T-cell (primary cell): Measurements from ENCODE around the gene EEIG1. TPM values are rescaled to one million over a fixed set of nuclear protein-coding genes. Genes with fewer than 3 reads are reported as not detected.

Source experiments
- ATAC-seq, 4 experiments: fragments of 200-7000 bp in 3 of 4; fragments of 150-1000 bp in 1 of 4; cut with Tn5 transposase; replicated peaks in 1 of 4; 1 replicate in 3 of 4; 2 replicates in 1 of 4; pipeline ENCODE4 v1.10.0; 2021; ENCODE audit warnings: moderate library complexity in 3 of 4, mild to moderate bottlenecking in 2 of 4, moderate number of reproducible peaks in 1 of 4
- CTCF ChIA-PET, 2 donors: fragments of 300-600 bp; sonication (Branson Sonifier 250); formaldehyde crosslinking; loops; one replicate each; lab custom pipeline; 2022; ENCODE audit warnings: antibody characterized with exemption in 2 of 2; lab: Charles Lee
- POLR2A ChIA-PET, 2 donors: fragments of 300-600 bp; sonication (Branson Sonifier 250); formaldehyde crosslinking; loops; one replicate each; lab custom pipeline; 2022; ENCODE audit warnings: antibody characterized with exemption in 2 of 2; lab: Charles Lee
- DNase-seq, 35 experiments: peaks; one replicate each; pipeline versions ENCODE4 v3.0.0 to v3.0.0-alpha.2; 2013 to 2023
- H3K27ac ChIP-seq: one replicate; pipeline ENCODE4 v1.5.1; 2013; ENCODE audit warnings: low read length
- H3K27me3 ChIP-seq, 2 experiments: replicated peaks in 1 of 2; 1 replicate in 1 of 2; 2 replicates in 1 of 2; pipeline versions ENCODE4 v1.6.1 to v1.7.0; 2013; ENCODE audit warnings: low read length in 1 of 2, mixed read lengths in 1 of 2; ENCODE audit not compliant: control insufficient read depth in 2 of 2, insufficient read depth in 2 of 2; ENCODE audit errors: extremely low read depth in 1 of 2
- H3K36me3 ChIP-seq, 2 donors: 1 replicate in 1 of 2; 2 replicates in 1 of 2; pipeline versions ENCODE4 v1.6.1 to v1.7.0; 2013; ENCODE audit warnings: low read length in 1 of 2; ENCODE audit not compliant: control insufficient read depth in 2 of 2, insufficient read depth in 1 of 2; ENCODE audit errors: extremely low read depth in 1 of 2
- H3K4me1 ChIP-seq, 2 experiments: 1 replicate in 1 of 2; 2 replicates in 1 of 2; pipeline versions ENCODE4 v1.6.1 to v1.7.0; 2013; ENCODE audit warnings: low read length in 2 of 2, mixed read lengths in 1 of 2; ENCODE audit not compliant: insufficient read depth in 2 of 2, control insufficient read depth in 1 of 2; ENCODE audit errors: extremely low read depth in 1 of 2
- H3K4me3 ChIP-seq, 2 donors: 1 replicate in 1 of 2; 2 replicates in 1 of 2; pipeline versions ENCODE4 v1.5.1 to v1.7.0; 2013; ENCODE audit warnings: mild to moderate bottlenecking in 2 of 2, low read length in 1 of 2, moderate library complexity in 1 of 2; ENCODE audit not compliant: control insufficient read depth in 1 of 2; ENCODE audit errors: extremely low read depth in 1 of 2
- H3K9me3 ChIP-seq: 2 replicates; pipeline ENCODE4 v1.7.0; 2013
- H3K27ac Mint-ChIP-seq, 2 donors: one replicate each; pipeline ENCODE4 v1.8.0; 2020 to 2021; ENCODE audit warnings: mild to moderate bottlenecking in 2 of 2, mixed read lengths in 2 of 2
- H3K27me3 Mint-ChIP-seq, 2 donors: one replicate each; pipeline ENCODE4 v1.8.0; 2021 to 2022; ENCODE audit warnings: mixed read lengths in 2 of 2
- H3K36me3 Mint-ChIP-seq: one replicate; pipeline ENCODE4 v1.8.0; 2021; ENCODE audit warnings: mixed read lengths
- H3K4me1 Mint-ChIP-seq, 3 donors: one replicate each; pipeline ENCODE4 v1.8.0; 2020 to 2022; ENCODE audit warnings: mixed read lengths in 3 of 3, mild to moderate bottlenecking in 1 of 3
- H3K4me3 Mint-ChIP-seq, 3 donors: one replicate each; pipeline ENCODE4 v1.8.0; 2020 to 2022; ENCODE audit warnings: mild to moderate bottlenecking in 3 of 3, mixed read lengths in 3 of 3, moderate library complexity in 3 of 3
- H3K9me3 Mint-ChIP-seq, 3 donors: one replicate each; pipeline ENCODE4 v1.8.0; 2020 to 2022; ENCODE audit warnings: mixed read lengths in 3 of 3
- WGBS: methylation state at CpG from one replicate; pipeline ENCODE4 v1.1.5; 2013; ENCODE audit warnings: missing lambda C conversion rate; ENCODE audit not compliant: insufficient coverage; 5-methylcytosine and 5-hydroxymethylcytosine counted together
- total RNA-seq, 35 experiments: library from RNA in 6 of 35; stranded (reverse) in 6 of 35; fragments of 120-200 nt in 1 of 35; gene quantifications; one replicate each; pipeline versions ENCODE4 v1.2.1 to v1.2.4 and lab custom pipeline; 2013 to 2026

EEIG1 gene
- total RNA-seq, 5 donors from 2014 or later (not counting 1 experiment from before 2014, with no cell fraction given), result 351 to 746 (median 698) TPM

GRCh38 chr9:127937056-127937387 is 43.8 kb downstream of the EEIG1 start:
- no peaks in the 10 kb centered on the region for H3K27me3 ChIP-seq
- peak overlapping the region; percentile 68 to 71 for H3K4me3 ChIP-seq
- Mint-ChIP-seq H3K36me3 (peaks cover 13% of the 10 kb centered on the region), H3K27ac (peak overlapping the region; percentile 88 to 93), H3K4me1 (peaks cover 43 to 57% (median 55%) of the 10 kb centered on the region in 3 donors), H3K27me3 (peaks cover 0 to 3% of the 10 kb centered on the region in 2 donors), H3K9me3 (no peaks in the 10 kb centered on the region), H3K4me3 (peak overlapping the region; percentile 82 to 87 (median 86))
- H3K36me3 ChIP-seq, result peaks cover 6 to 35% of the 10 kb centered on the region in 2 donors
- WGBS, result 4% methylated on average over 3 of the region's 7 CpGs
- ChIA-PET CTCF (interaction anchor here in 1 of 2 donors (0.6 to 1.0 kb wide), 3 partner anchors 30 to 335 kb away, joined by 3 to 11 read pairs (median 3); no protein-coding TSS in a partner anchor), POLR2A (no interaction called here)
- peak overlapping the region; percentile 59 for H3K27ac ChIP-seq
- peaks cover 9 to 38% of the 10 kb centered on the region in 2 experiments for H3K4me1 ChIP-seq
- DNase-seq, result no peak
- no peak for ATAC-seq
- H3K9me3 ChIP-seq, result no peaks in the 10 kb centered on the region

DNA sequence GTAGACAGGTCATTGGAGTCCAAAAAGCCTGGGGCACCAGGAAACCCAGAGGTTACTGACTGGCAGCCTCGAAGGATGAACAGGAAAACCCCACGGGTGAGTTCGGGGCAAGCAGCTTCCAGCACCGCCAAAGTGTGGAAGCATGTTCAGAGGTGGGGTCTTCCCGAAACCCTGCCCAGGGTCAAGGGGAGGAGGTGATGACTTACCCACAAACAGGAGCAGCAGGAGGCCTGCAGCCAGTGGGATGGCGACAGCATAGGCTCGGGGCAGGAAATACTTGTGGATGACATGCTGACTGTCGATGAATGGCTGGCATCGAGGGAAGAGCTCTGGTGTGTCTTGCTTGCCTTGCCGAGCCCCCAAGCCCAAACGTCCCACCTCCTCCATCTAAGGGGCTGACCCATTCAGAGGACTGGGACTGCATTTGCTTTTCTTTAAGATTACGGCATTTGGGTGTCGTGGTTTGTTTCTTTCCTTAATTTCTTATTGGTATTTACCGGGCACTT is 44.4 kb downstream of the EEIG1 start:
- H3K4me1 ChIP-seq, result peaks cover 11 to 43% of the 10 kb centered on the region in 2 experiments
- no peaks in the 10 kb centered on the region for H3K9me3 ChIP-seq
- 61% methylated on average over 9 of the region's 14 CpGs for WGBS
- Mint-ChIP-seq H3K36me3 (peaks cover 13% of the 10 kb centered on the region), H3K27ac (peak overlapping the region; percentile 88 to 93), H3K4me3 (peak overlapping the region; percentile 82 to 87 (median 86)), H3K4me1 (peaks cover 46 to 60% (median 58%) of the 10 kb centered on the region in 3 donors), H3K9me3 (no peaks in the 10 kb centered on the region), H3K27me3 (peaks cover 0 to 3% of the 10 kb centered on the region in 2 donors)
- POLR2A ChIA-PET, result no interaction called here
- ATAC-seq, result no peak
- no peak for DNase-seq
- peaks cover 6 to 29% of the 10 kb centered on the region in 2 donors for H3K36me3 ChIP-seq
- peaks cover 0 to 3% of the 10 kb centered on the region in 2 experiments for H3K27me3 ChIP-seq
- CTCF ChIA-PET, result no interaction called here
- H3K4me3 ChIP-seq, result peak overlapping the region; percentile 68 to 71
- peak overlapping the region; percentile 59 for H3K27ac ChIP-seq

DNA sequence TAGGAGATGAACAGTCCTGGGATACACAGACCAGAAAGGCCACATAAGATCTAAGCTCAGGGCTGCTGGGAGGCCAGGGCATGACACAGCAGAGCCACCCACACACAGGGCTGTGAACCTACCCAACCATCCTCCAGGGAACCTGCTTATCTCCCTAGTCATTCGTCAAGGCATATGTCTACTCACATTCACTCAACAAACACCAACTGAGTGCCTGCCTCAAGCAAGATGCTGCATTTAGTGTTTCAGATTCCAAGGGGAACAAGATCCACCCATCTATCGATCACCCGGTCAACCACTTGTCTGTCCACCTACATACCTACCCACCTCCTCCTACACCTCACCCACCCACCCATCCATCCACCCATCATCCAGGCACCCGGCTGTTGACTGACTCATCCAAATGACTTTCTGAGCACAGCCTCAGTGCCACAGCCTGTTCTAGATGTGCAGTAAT is 45.0 kb downstream of the EEIG1 start:
- CTCF ChIA-PET, result no interaction called here

GRCh38 chr9:127934986-127935385 is 45.8 kb downstream of the EEIG1 start:
- Mint-ChIP-seq H3K9me3 (no peaks in the 10 kb centered on the region), H3K27me3 (peaks cover 0 to 3% of the 10 kb centered on the region in 2 donors), H3K36me3 (peaks cover 7% of the 10 kb centered on the region), H3K4me1 (peaks cover 50 to 65% (median 65%) of the 10 kb centered on the region in 3 donors), H3K27ac (peak overlapping the region in 1 of 2 donors; percentile 49), H3K4me3 (peak overlapping the region in 2 of 3 donors; percentile 37 to 82)
- peaks cover 14 to 57% of the 10 kb centered on the region in 2 experiments for H3K4me1 ChIP-seq
- ATAC-seq (no peak), DNase-seq (no peak)
- peaks cover 0 to 10% of the 10 kb centered on the region in 2 experiments for H3K27me3 ChIP-seq
- H3K4me3 ChIP-seq, result no peak overlapping the region
- no peaks in the 10 kb centered on the region for H3K9me3 ChIP-seq
- WGBS, result 86% methylated on average over 11 of the region's 11 CpGs
- ChIA-PET CTCF (no interaction called here), POLR2A (no interaction called here)
- peaks cover 1 to 14% of the 10 kb centered on the region in 2 donors for H3K36me3 ChIP-seq
- H3K27ac ChIP-seq, result no peak overlapping the region

More for the DNA sequence above, 45.0 kb downstream of the EEIG1 start:
- no peak for ATAC-seq
- Mint-ChIP-seq H3K27ac (peak overlapping the region; percentile 88 to 93), H3K4me3 (peak overlapping the region; percentile 58 to 86 (median 82)), H3K27me3 (peaks cover 0 to 3% of the 10 kb centered on the region in 2 donors), H3K9me3 (no peaks in the 10 kb centered on the region), H3K4me1 (peaks cover 50 to 66% (median 64%) of the 10 kb centered on the region in 3 donors), H3K36me3 (peaks cover 13% of the 10 kb centered on the region)
- POLR2A ChIA-PET, result no interaction called here
- peaks cover 0 to 9% of the 10 kb centered on the region in 2 experiments for H3K27me3 ChIP-seq
- peaks cover 14 to 49% of the 10 kb centered on the region in 2 experiments for H3K4me1 ChIP-seq
- H3K9me3 ChIP-seq, result no peaks in the 10 kb centered on the region
- DNase-seq, result no peak
- WGBS, result 55% methylated on average over 3 of the region's 4 CpGs
- H3K4me3 ChIP-seq, result no peak overlapping the region
- H3K36me3 ChIP-seq, result peaks cover 6 to 22% of the 10 kb centered on the region in 2 donors
- H3K27ac ChIP-seq, result no peak overlapping the region

DNA sequence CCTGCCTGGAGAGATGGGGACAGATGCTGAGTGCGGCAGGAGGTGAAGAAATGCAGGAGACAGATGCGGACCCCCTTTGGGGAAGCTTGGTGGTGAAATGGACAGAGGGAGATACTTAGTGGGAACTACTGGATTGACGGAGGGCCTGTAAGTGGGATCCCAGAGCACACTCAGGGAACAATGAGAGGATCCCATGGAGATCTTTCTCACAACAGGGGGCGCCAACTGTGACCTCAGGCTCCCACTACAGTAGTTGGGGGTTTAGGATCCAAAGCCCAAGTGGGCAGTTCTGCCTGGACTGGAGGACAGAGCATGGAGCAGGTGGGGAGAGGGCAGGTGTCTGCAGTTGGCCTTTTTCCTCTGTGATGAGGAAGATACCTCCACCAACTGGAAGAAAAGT is 46.5 kb downstream of the EEIG1 start:
- CTCF ChIA-PET, result no interaction called here
- Histone ChIP-seq H3K4me1 (peaks cover 14 to 60% of the 10 kb centered on the region in 2 experiments), H3K9me3 (no peaks in the 10 kb centered on the region), H3K27ac (no peak overlapping the region), H3K4me3 (no peak overlapping the region), H3K27me3 (peaks cover 0 to 10% of the 10 kb centered on the region in 2 experiments), H3K36me3 (peaks cover 0 to 9% of the 10 kb centered on the region in 2 donors)
- DNase-seq, result no peak
- peak overlapping the region in 1 of 3 donors; percentile 20 for H3K4me3 Mint-ChIP-seq
- H3K27ac Mint-ChIP-seq, result peak overlapping the region in 1 of 2 donors; percentile 62
- H3K36me3 Mint-ChIP-seq, result peaks cover 7% of the 10 kb centered on the region
- peaks cover 50 to 70% (median 70%) of the 10 kb centered on the region in 3 donors for H3K4me1 Mint-ChIP-seq
- ATAC-seq, result no peak
- H3K9me3 Mint-ChIP-seq, result no peaks in the 10 kb centered on the region
- POLR2A ChIA-PET, result no interaction called here
- H3K27me3 Mint-ChIP-seq, result peaks cover 0 to 3% of the 10 kb centered on the region in 2 donors
- 100% methylated on average over 4 of the region's 4 CpGs for WGBS

- ChIA-PET CTCF (no interaction called here), POLR2A (interaction anchor here in 1 of 2 donors (0.5 kb wide), 1 partner anchor 98 kb away, joined by 3 read pairs; no protein-coding TSS in a partner anchor)
Observed at GRCh38 chr9:127931092-127931881, 49.5 kb downstream of the EEIG1 start.

More at GRCh38 chr9:127931092-127931881, 49.5 kb downstream of the EEIG1 start:
- ATAC-seq, result peak; percentile 2 to 6 (median 3)
- no peaks in the 10 kb centered on the region for H3K9me3 Mint-ChIP-seq
- Histone ChIP-seq H3K4me3 (peak overlapping the region; percentile 49 to 60), H3K9me3 (no peaks in the 10 kb centered on the region), H3K27me3 (peaks cover 0 to 34% of the 10 kb centered on the region in 2 experiments), H3K27ac (no peak overlapping the region), H3K36me3 (peaks cover 0 to 9% of the 10 kb centered on the region in 2 donors), H3K4me1 (peaks cover 13 to 66% of the 10 kb centered on the region in 2 experiments)
- no peaks in the 10 kb centered on the region for H3K27me3 Mint-ChIP-seq
- peak overlapping the region; percentile 24 to 70 for H3K27ac Mint-ChIP-seq
- peak overlapping the region; percentile 67 to 76 (median 68) for H3K4me3 Mint-ChIP-seq
- peaks cover 3% of the 10 kb centered on the region for H3K36me3 Mint-ChIP-seq
- peaks cover 27 to 56% (median 51%) of the 10 kb centered on the region in 3 donors for H3K4me1 Mint-ChIP-seq
- WGBS, result 61% methylated on average over 10 of the region's 18 CpGs
- peak in 1 of 35 experiments; percentile 50 for DNase-seq
